ENCODE results near the gene STXBP6.

DNA sequence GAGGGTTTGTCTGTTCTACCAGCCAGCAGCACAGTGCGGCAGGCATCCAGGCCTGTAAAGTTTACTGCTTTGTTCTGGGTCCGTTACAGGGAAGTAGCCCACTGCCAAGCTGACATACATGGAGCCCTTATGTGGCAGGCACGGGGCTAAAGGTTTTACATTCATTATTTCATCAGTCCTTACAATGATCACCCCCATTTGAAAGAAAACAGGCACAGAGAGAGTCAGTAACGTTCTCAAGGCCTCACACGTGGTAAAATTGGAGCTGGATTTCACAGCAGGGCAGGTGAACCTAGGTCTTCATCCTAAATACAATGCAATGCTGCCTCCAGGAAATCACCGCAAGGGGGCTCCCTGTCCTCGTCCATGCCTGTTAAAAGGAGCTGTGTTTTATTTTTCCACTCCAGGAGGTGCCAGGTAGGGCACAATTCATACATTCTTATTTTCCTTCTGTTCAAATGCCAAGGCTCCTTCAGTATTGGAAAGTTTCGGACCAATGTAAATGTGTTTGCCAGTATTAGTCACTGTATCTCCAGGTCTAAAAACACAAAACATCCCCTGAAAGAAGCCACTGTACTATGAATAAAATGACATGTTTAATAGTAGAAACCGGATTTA is 243.8 kb downstream of the STXBP6 start:
- no peak for TF ChIP-seq POLR2A (IDR thresholded peaks at IDR 0.05)
- peak; percentile 64 to 83 (median 77) for TF ChIP-seq CTCF (IDR thresholded peaks at IDR 0.05)
